ENCODE results near the gene FKRP. TPM values are rescaled to one million over a fixed set of nuclear protein-coding genes. Genes with fewer than 3 reads are reported as not detected.
A peak's percentile ranks its signal among the peaks of the same experiment; 100 is the strongest.

The FKRP gene
- total RNA-seq, 1 experiment from 2014 or later, result 19.4 TPM

DNA sequence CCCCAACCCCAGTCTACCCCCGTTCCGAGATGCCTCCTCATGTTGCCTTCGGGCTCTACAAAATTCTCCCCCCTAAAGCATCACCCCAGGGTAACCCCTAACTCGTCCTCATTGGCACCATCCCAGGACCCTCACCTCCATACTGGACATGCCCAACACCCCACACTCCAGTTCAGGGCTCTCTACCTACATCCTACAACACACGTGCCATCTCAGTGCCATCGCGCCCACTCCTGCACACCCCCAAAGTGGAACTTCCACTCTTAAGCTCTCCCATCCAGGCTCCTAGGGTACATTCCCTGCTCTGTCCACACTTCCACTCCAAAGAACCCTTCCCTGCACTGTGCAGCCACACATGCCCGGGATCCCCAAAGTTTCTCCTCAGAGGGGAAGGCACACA, 827 bp upstream of the FKRP start:
- peaks cover 4 to 10% of the 10 kb centered on the region in 2 experiments; a peak in 2 of 4 replicates for H3K36me3 ChIP-seq (ENCODE audit: control insufficient read depth in 1 of 2, insufficient read depth in 2 of 2, low read length in 2 of 2)
- TF ChIP-seq, protein P1, sequence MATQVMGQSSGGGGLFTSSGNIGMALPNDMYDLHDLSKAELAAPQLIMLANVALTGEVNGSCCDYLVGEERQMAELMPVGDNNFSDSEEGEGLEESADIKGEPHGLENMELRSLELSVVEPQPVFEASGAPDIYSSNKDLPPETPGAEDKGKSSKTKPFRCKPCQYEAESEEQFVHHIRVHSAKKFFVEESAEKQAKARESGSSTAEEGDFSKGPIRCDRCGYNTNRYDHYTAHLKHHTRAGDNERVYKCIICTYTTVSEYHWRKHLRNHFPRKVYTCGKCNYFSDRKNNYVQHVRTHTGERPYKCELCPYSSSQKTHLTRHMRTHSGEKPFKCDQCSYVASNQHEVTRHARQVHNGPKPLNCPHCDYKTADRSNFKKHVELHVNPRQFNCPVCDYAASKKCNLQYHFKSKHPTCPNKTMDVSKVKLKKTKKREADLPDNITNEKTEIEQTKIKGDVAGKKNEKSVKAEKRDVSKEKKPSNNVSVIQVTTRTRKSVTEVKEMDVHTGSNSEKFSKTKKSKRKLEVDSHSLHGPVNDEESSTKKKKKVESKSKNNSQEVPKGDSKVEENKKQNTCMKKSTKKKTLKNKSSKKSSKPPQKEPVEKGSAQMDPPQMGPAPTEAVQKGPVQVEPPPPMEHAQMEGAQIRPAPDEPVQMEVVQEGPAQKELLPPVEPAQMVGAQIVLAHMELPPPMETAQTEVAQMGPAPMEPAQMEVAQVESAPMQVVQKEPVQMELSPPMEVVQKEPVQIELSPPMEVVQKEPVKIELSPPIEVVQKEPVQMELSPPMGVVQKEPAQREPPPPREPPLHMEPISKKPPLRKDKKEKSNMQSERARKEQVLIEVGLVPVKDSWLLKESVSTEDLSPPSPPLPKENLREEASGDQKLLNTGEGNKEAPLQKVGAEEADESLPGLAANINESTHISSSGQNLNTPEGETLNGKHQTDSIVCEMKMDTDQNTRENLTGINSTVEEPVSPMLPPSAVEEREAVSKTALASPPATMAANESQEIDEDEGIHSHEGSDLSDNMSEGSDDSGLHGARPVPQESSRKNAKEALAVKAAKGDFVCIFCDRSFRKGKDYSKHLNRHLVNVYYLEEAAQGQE (IDR thresholded peaks at IDR 0.05; ENCODE audit: low read depth), result no peak
- TF ChIP-seq JUND (IDR thresholded peaks at IDR 0.05), result no peak
- no peak for TF ChIP-seq POLR2AphosphoS5 (IDR thresholded peaks at IDR 0.05; ENCODE audit: low read depth, low read length)
- TF ChIP-seq CBX3 (IDR thresholded peaks at IDR 0.05; ENCODE audit: low read depth), result no peak
- no peak for TF ChIP-seq YY1 (IDR thresholded peaks at IDR 0.05; ENCODE audit: extremely low read depth, insufficient replicate concordance, low read depth, low read length)
- TF ChIP-seq EZH2phosphoT487 (IDR thresholded peaks at IDR 0.05; ENCODE audit: borderline replicate concordance), result no peak
- no peak for TF ChIP-seq FOSL1 (IDR thresholded peaks at IDR 0.05; ENCODE audit: low read depth)
- TF ChIP-seq, protein P2, sequence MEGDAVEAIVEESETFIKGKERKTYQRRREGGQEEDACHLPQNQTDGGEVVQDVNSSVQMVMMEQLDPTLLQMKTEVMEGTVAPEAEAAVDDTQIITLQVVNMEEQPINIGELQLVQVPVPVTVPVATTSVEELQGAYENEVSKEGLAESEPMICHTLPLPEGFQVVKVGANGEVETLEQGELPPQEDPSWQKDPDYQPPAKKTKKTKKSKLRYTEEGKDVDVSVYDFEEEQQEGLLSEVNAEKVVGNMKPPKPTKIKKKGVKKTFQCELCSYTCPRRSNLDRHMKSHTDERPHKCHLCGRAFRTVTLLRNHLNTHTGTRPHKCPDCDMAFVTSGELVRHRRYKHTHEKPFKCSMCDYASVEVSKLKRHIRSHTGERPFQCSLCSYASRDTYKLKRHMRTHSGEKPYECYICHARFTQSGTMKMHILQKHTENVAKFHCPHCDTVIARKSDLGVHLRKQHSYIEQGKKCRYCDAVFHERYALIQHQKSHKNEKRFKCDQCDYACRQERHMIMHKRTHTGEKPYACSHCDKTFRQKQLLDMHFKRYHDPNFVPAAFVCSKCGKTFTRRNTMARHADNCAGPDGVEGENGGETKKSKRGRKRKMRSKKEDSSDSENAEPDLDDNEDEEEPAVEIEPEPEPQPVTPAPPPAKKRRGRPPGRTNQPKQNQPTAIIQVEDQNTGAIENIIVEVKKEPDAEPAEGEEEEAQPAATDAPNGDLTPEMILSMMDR (IDR thresholded peaks at IDR 0.05 in 2 of 3, conservative IDR thresholded peaks at IDR 0.05 in 1 of 3; ENCODE audit: borderline replicate concordance in 1 of 3, insufficient read depth in 1 of 3, low read depth in 2 of 3, low read length in 2 of 3), result no peak
- TF ChIP-seq RAD21 (IDR thresholded peaks at IDR 0.05; ENCODE audit: low read depth), result no peak
- no peak for TF ChIP-seq TCF7L2 (IDR thresholded peaks at IDR 0.05; ENCODE audit: borderline replicate concordance, extremely low read depth, insufficient read depth, insufficient read length)
- no peak for TF ChIP-seq EZH2 (IDR thresholded peaks at IDR 0.05)
- no peak for TF ChIP-seq ZFX (IDR thresholded peaks at IDR 0.05)
- TF ChIP-seq ZNF274 (IDR thresholded peaks at IDR 0.05; ENCODE audit: low read depth, low read length), result no peak
- no peak for TF ChIP-seq CEBPB (IDR thresholded peaks at IDR 0.05; ENCODE audit: low read depth)
- no peak for TF ChIP-seq POLR2A (IDR thresholded peaks at IDR 0.05; ENCODE audit: borderline replicate concordance, extremely low read depth, insufficient read depth, insufficient read length)
- TF ChIP-seq SIN3A (IDR thresholded peaks at IDR 0.05; ENCODE audit: low read depth), result no peak
- TF ChIP-seq, protein P3, sequence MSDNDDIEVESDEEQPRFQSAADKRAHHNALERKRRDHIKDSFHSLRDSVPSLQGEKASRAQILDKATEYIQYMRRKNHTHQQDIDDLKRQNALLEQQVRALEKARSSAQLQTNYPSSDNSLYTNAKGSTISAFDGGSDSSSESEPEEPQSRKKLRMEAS (IDR thresholded peaks at IDR 0.05), result no peak
- TF ChIP-seq, protein P4, sequence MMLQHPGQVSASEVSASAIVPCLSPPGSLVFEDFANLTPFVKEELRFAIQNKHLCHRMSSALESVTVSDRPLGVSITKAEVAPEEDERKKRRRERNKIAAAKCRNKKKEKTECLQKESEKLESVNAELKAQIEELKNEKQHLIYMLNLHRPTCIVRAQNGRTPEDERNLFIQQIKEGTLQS (IDR thresholded peaks at IDR 0.05), result no peak
- intact Hi-C loops (cut with micrococcal nuclease), result no loop called here
- DNase-seq (ENCODE audit: low read depth, low spot score), result no peak
- H3K27ac ChIP-seq (ENCODE audit: low read depth, low read length), result peak overlapping the region; percentile 95
- no peaks in the 10 kb centered on the region for H3K9me2 ChIP-seq (ENCODE audit: insufficient read depth)
- CTCF ChIA-PET, result interaction anchor here (1.0 to 1.2 kb wide), 3 partner anchors 9 to 83 kb away, joined by 3 read pairs; no protein-coding TSS in a partner anchor
- no peaks in the 10 kb centered on the region for H3K9me3 ChIP-seq (ENCODE audit: control insufficient read depth in 1 of 2, insufficient read depth in 1 of 2, low read depth in 1 of 2, low read length in 2 of 2)
- H3K79me2 ChIP-seq (ENCODE audit: insufficient read depth, low read length), result peaks cover 60% of the 10 kb centered on the region
- no TSS peak for BruUV-seq (replicated peaks)
- H3K4me2 ChIP-seq (ENCODE audit: low read length), result peak overlapping the region; percentile 98
- H3K4me3 ChIP-seq (replicated peaks in 1 of 2; ENCODE audit: low read depth in 1 of 2, low read length in 2 of 2), result peak overlapping the region; percentile 98 to 99
- H3K4me1 ChIP-seq (ENCODE audit: control insufficient read depth in 1 of 2, insufficient read depth in 2 of 2, low read length in 2 of 2), result peaks cover 5 to 20% of the 10 kb centered on the region in 2 experiments
- peak overlapping the region; percentile 98 for H3K9ac ChIP-seq (ENCODE audit: low read length)
- RAD21 ChIA-PET (ENCODE audit: low non-redundant PET in 1 of 2, low total read pairs in 2 of 2, uncharacterized antibody in 2 of 2, unreplicated experiment in 2 of 2), result no interaction called here
- no peak overlapping the region for H2AFZ ChIP-seq (ENCODE audit: low read depth, low read length, poor library complexity, severe bottlenecking)
- POLR2A ChIA-PET, result interaction anchor here (0.7 to 1.7 kb wide), 2 partner anchors 20 to 27 kb away, joined by 3 to 4 read pairs; no protein-coding TSS in a partner anchor
- no peaks in the 10 kb centered on the region for H3K27me3 ChIP-seq (ENCODE audit: insufficient read depth, low read length)
- peaks cover 7% of the 10 kb centered on the region; the same call in 1 of the 2 replicates for H4K20me1 ChIP-seq (ENCODE audit: insufficient read depth)
- ATAC-seq, result no peak
